ENCODE results near the gene PARG. TPM values are rescaled to one million over a fixed set of nuclear protein-coding genes. Genes with fewer than 3 reads are reported as not detected.

PARG gene
- total and polyA plus RNA-seq, 4 donors = 4.5 to 16.9 (median 9.0) TPM

DNA sequence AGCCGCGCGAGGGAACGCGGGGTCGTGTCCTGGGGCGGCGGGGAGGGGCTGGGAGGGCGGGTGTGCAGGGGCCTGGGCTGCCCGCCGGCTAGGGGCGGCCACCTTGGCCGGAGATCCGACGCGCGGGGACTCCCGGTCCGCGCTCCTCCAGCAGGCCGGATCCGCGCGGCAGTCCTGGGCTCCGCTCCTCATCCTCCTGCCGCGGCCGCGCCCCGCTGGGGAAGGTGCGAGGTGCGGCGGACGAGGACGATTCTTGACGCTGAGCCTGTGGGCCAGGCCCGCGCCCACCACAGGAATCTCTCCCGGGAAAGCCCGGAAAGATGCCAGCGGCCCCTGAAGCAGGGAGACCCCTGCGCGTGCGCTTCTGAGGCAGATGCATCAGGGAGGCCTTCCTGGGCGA is 173.1 kb downstream of the PARG start:
- Histone ChIP-seq H3K27me3 (ENCODE audit: control insufficient read depth in 4 of 4, insufficient read depth in 4 of 4, low read length in 3 of 4) (peaks cover 0 to 12% (median 2%) of the 10 kb centered on the region in 4 donors), H3K9me3 (ENCODE audit: control insufficient read depth in 4 of 4, low read length in 3 of 4) (peaks cover 0 to 2% (median 0%) of the 10 kb centered on the region in 4 donors), H3K36me3 (ENCODE audit: control insufficient read depth in 4 of 4, insufficient read depth in 3 of 4, low read depth in 1 of 4, low read length in 3 of 4) (no peaks in the 10 kb centered on the region), H3K27ac (ENCODE audit: low read depth in 1 of 2, low read length in 2 of 2) (no peak overlapping the region), H3K4me1 (ENCODE audit: control insufficient read depth in 4 of 4, insufficient read depth in 4 of 4, low read length in 3 of 4) (no peaks in the 10 kb centered on the region), H3K4me3 (ENCODE audit: low read depth in 1 of 3, low read length in 3 of 3) (no peak overlapping the region), H3K9ac (ENCODE audit: low read depth in 1 of 2, low read length in 2 of 2) (no peak overlapping the region)
- 12% methylated on average over 45 of the region's 45 CpGs for WGBS
- TF ChIP-seq FOXA2 (IDR thresholded peaks at IDR 0.05) (no peak), HNF4G (IDR thresholded peaks at IDR 0.05) (no peak), TAF1 (conservative IDR thresholded peaks at IDR 0.05) (no peak)
- no peak for DNase-seq (ENCODE audit: low spot score)

- Histone ChIP-seq H3K9ac (ENCODE audit: low read depth in 1 of 2, low read length in 2 of 2) (no peak overlapping the region), H3K9me3 (ENCODE audit: control insufficient read depth in 4 of 4, low read length in 3 of 4) (peaks cover 0 to 2% (median 0%) of the 10 kb centered on the region in 4 donors), H3K4me1 (ENCODE audit: control insufficient read depth in 4 of 4, insufficient read depth in 4 of 4, low read length in 3 of 4) (no peaks in the 10 kb centered on the region), H3K4me3 (ENCODE audit: low read depth in 1 of 3, low read length in 3 of 3) (no peak overlapping the region), H3K36me3 (ENCODE audit: control insufficient read depth in 4 of 4, insufficient read depth in 3 of 4, low read depth in 1 of 4, low read length in 3 of 4) (no peaks in the 10 kb centered on the region), H3K27me3 (ENCODE audit: control insufficient read depth in 4 of 4, insufficient read depth in 4 of 4, low read length in 3 of 4) (peaks cover 0 to 12% (median 2%) of the 10 kb centered on the region in 4 donors), H3K27ac (ENCODE audit: low read depth in 1 of 2, low read length in 2 of 2) (no peak overlapping the region)
- DNase-seq (ENCODE audit: low spot score) = no peak
- 10% methylated on average over 38 of the region's 38 CpGs for WGBS
- TF ChIP-seq YY1 (IDR thresholded peaks at IDR 0.05) (no peak), REST (IDR thresholded peaks at IDR 0.05) (no peak), EGR1 (IDR thresholded peaks at IDR 0.05; ENCODE audit: low read depth in 2 of 2) (no peak), RAD21 (IDR thresholded peaks at IDR 0.05) (no peak), TAF1 (conservative IDR thresholded peaks at IDR 0.05) (no peak), JUND (IDR thresholded peaks at IDR 0.05) (no peak), SP1 (IDR thresholded peaks at IDR 0.05) (no peak), HNF4G (IDR thresholded peaks at IDR 0.05) (no peak), RXRA (IDR thresholded peaks at IDR 0.05) (no peak), HNF4A (conservative IDR thresholded peaks at IDR 0.05) (no peak), GABPA (IDR thresholded peaks at IDR 0.05 in 1 of 2, conservative IDR thresholded peaks at IDR 0.05 in 1 of 2) (no peak), FOXA2 (IDR thresholded peaks at IDR 0.05) (no peak), NR2F2 (IDR thresholded peaks at IDR 0.05) (no peak), FOXA1 (IDR thresholded peaks at IDR 0.05) (no peak)
- TF ChIP-seq, protein P1, sequence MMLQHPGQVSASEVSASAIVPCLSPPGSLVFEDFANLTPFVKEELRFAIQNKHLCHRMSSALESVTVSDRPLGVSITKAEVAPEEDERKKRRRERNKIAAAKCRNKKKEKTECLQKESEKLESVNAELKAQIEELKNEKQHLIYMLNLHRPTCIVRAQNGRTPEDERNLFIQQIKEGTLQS (IDR thresholded peaks at IDR 0.05) = no peak
- TF ChIP-seq, protein P2, sequence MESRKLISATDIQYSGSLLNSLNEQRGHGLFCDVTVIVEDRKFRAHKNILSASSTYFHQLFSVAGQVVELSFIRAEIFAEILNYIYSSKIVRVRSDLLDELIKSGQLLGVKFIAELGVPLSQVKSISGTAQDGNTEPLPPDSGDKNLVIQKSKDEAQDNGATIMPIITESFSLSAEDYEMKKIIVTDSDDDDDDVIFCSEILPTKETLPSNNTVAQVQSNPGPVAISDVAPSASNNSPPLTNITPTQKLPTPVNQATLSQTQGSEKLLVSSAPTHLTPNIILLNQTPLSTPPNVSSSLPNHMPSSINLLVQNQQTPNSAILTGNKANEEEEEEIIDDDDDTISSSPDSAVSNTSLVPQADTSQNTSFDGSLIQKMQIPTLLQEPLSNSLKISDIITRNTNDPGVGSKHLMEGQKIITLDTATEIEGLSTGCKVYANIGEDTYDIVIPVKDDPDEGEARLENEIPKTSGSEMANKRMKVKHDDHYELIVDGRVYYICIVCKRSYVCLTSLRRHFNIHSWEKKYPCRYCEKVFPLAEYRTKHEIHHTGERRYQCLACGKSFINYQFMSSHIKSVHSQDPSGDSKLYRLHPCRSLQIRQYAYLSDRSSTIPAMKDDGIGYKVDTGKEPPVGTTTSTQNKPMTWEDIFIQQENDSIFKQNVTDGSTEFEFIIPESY (IDR thresholded peaks at IDR 0.05) = no peak
- TF ChIP-seq, protein P3, sequence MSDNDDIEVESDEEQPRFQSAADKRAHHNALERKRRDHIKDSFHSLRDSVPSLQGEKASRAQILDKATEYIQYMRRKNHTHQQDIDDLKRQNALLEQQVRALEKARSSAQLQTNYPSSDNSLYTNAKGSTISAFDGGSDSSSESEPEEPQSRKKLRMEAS (IDR thresholded peaks at IDR 0.05) = no peak
- TF ChIP-seq, protein P4, sequence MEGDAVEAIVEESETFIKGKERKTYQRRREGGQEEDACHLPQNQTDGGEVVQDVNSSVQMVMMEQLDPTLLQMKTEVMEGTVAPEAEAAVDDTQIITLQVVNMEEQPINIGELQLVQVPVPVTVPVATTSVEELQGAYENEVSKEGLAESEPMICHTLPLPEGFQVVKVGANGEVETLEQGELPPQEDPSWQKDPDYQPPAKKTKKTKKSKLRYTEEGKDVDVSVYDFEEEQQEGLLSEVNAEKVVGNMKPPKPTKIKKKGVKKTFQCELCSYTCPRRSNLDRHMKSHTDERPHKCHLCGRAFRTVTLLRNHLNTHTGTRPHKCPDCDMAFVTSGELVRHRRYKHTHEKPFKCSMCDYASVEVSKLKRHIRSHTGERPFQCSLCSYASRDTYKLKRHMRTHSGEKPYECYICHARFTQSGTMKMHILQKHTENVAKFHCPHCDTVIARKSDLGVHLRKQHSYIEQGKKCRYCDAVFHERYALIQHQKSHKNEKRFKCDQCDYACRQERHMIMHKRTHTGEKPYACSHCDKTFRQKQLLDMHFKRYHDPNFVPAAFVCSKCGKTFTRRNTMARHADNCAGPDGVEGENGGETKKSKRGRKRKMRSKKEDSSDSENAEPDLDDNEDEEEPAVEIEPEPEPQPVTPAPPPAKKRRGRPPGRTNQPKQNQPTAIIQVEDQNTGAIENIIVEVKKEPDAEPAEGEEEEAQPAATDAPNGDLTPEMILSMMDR (IDR thresholded peaks at IDR 0.05; ENCODE audit: low read depth, low read length, missing input control) = no peak
These were observed 173.5 kb downstream of the PARG start for GRCh38 chr10:49768329-49768728.
